Renal cortical epithelial cell (primary cell): ENCODE data around the gene MRPL41. TPM values are rescaled to one million over a fixed set of nuclear protein-coding genes. Genes with fewer than 3 reads are reported as not detected.
"Not testable (repeated sequence)": the region's sequence is repeated elsewhere in the genome, so short reads cannot be mapped to it uniquely, and the experiment has no call there.

Experiments used
- DNase-seq: peaks from one replicate; pipeline ENCODE4 v3.0.0-alpha.2; 2011; ENCODE audit warnings: low read depth
- total RNA-seq: library from RNA; depleted of rRNA; stranded (reverse); fragments of >200 nt; gene quantifications from 2 replicates; pipeline ENCODE4 v1.2.3, GENCODE V29; 2014

The MRPL41 gene
- total RNA-seq, 1 donor from 2014 or later: 18.1 TPM

DNA sequence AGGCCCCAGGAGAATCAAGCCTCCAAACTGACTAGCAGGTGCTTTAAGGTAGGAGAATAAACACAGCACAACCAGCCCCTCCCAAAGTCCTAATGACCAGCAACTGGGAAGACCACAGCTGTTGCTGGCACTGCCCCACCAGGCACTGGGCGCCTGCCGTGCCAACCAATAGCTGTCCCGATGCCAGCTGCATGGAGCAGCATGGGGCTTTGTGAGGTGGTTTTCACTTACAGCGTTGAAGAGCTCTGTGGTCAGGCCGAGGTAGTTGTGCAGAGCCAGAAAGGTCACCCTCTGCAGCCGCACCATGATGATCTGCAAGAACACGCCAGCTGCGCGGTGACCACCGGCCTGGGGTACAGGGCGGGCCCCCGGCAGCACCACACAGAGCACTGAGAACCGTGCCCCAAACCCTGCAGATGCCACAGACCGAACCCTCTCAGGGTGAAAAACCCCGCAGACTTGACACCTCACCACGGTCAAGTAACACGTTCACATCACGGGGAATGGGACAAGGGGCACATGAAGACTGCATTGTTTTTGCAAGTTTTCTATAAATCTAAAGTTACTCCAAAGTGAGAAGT lies 30.2 kb upstream of the MRPL41 start:
- no peak for DNase-seq

DNA sequence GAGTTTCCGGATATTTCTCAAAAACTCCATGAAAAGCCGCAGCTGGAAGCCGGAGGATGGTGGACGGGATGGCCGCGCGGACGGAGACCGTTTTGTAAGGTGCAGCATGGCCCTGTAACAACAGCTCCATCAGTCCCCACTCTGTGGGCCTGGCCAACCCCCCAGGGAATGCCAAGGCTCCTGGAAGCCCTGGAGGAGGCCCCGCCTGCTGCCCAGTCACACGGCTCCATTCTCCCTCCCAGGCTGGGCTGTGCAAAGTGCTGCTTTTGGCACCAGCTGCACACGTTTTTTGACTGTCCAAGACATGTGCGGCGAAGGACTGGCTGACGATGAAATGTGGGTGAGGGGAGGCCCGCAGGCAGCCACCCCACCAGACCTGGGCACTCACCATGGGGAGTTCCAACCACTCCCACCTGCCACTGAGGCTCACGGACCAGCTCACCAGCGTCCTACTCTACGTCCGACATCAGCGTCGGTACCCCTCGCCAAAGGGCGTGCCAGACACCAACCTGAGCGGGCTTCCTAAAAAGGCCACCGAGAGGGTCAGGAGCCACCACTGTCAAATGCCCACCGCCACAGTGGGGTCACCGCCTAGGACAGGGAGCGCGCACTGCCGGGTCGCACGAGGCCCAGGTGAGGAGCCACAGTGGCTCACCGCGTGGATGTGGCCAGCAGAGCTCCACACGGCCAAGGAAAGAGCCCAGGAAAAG lies 28.8 kb upstream of the MRPL41 start:
- DNase-seq: no peak

DNA sequence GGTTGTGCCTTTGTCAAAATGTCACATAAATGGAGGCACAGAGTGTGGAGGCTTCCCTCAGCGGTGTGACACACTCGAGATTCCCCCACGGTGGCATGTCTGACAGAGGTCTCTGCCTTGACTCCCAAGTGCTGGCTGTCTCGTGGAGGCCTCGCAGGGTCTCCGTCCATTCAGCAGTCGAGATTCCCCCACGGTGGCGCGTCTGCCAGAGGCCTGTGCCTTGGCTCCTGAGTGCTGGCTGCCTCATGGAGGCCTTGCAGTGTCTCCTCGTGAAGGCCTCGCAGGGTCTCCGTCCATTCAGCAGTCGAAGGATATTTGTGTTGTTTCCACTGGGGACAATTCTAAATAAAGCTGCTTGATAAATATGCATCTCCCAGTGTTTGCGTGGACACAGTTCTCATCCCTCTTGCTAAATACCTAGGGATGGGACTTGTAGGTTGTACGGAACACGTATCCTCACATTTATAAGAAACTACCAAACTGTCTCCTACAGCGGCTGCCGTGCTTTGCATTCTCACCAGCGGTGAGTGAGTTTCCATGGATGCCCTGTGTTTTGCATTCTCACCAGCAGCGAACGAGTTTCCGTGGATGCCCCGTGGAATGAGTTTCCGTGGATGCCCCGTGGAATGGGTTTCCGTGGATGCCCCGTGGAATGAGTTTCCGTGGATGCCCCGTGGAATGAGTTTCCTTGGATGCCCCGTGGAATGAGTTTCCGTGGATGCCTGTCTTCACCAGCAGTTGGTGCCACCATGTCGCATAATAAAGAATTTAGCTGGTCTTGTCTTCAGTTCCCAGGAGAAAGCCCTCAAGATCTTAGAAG lies 27.3 kb upstream of the MRPL41 start:
- no peak for DNase-seq

DNA sequence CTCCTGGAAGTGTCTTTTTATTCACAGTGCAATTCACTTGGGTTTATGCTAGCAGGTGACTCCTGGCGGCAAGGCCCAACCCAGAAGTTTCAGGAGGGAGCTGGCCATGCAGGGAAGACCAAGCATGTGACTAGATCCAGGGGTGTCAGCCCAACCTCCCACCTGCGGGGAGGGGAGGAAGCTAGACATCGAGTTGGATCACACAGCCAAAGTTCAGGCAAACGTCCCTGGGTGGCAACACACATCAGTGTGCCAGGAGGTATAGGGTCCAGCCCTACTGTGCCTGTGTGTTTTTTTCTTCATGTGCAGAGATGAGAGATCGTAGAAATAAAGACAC lies 26.7 kb upstream of the MRPL41 start:
- no peak for DNase-seq

DNA sequence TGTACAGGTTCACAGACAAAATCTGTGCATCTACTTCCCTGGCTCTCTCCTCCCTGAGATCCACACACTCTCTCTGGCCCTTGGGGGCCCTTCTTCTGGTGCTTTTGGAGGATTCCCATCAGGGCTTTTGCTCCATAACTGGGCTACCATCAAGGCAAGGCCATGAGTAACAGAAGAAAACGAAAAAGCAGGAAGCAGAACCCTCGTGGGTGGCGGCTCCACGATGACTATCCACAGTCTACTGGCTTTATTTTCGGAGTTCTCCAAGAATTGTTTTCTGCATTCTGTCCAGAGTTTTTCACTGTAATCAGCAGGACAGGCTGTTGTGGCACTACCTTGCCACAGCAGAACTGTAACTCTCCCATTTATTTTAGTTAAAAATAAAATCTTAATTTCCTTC lies 21.3 kb upstream of the MRPL41 start:
- no peak for DNase-seq

DNA sequence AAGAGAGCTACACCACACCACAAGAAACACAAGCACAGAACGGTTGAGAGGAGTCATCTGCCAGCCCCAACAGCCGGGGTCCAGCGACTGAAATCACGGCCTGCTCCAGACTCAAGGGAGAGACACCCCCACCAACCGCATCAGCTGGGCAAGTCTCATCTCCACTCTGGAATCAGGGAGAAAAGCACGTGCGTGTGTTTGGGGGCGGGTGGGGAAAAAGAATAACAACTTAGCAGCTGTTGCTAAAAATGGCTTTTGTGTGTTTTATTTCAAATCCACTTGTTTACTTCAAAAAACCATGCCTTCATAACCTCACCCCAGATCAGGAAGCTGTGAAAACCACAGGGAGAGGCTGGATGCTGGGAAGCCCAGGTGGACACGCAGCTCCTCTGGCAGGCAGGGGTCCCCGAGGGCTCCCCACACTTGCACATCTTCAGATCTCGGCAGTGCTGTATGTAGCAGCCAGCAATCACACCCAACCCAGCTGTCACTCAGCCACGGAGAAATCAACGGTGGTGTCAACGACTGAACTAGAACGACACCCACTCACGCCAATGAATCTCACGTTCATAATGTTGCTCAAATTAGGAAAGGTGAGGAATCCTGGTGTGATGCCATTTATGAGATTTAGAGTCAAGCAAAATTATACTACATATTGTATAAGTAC lies 20.4 kb upstream of the MRPL41 start:
- DNase-seq: no peak

DNA sequence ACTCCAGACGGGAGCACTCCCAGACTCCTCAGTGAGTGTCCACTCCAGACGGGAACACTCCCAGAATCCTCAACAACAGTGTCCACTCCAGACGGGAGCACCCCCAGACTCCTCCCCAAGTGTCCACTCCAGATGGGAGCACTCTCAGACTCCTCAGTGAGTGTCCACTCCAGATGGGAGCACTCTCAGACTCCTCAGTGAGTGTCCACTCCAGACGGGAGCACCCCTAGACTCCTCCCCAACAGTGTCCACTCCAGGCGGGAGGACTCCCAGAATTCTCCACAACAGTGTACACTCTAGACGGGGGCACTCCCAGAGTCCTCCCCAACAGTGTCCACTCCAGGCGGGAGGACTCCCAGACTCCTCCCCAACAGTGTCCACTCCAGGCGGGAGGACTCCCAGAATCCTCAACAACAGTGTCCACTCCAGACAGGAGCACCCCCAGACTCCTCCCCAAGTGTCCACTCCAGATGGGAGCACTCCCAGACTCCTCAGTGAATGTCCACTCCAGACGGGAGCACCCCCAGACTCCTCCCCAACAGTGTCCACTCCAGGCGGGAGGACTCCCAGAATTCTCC lies 18.7 kb upstream of the MRPL41 start:
- not testable (repeated sequence) for DNase-seq

DNA sequence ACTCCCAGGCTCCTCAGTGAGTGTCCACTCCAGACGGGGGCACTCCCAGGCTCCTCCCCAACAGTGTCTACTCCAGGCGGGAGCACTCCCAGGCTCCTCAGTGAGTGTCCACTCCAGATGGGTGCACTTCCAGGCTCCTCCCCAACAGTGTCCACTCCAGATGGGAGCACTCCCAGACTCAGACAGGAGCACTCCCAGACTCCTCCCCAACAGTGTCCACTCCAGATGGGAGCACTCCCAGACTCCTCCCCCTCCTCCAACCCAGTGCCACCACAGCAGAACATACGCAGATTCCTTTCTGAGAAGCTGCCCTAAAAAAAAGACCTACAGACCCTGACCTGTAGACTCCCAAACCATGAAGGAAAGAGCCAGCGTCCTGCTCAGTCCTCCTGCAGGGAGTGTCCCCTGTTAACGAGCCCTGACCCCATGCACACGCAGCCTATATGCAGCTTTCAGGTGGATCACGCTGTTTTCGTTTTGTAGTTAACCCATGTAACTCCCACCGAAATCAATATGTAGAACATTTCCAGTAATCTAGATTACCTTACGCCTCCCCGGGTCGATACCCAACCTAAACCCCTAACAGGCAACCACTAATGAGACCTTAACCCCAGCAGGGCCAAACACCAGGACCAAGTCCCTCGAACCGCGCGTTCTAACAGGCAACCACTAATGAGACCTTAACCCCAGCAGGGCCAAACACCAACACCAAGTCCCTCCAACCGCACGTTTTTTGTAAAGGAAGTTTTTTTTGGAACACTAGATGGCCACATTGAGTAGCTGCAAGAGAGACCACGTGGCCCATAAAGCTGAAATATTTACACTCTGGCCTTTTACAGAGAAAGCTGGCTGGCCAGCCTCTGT lies 17.2 kb upstream of the MRPL41 start:
- DNase-seq: peak; percentile 70

DNA sequence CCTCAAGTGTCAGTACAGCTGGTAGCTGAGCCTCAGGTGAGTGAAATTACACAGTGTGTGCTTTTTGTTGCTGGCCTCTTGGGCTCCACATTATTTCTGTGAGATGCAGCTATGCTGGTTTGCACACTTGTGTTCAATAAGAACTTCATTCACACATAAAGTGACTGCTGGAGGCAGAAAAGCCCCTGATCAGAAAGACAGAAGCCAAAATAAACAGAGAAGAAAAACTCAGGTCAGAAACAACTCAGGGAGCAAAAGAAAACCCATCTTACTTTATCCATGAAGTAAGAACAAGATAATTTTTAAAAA lies 16.6 kb upstream of the MRPL41 start:
- no peak for DNase-seq

DNA sequence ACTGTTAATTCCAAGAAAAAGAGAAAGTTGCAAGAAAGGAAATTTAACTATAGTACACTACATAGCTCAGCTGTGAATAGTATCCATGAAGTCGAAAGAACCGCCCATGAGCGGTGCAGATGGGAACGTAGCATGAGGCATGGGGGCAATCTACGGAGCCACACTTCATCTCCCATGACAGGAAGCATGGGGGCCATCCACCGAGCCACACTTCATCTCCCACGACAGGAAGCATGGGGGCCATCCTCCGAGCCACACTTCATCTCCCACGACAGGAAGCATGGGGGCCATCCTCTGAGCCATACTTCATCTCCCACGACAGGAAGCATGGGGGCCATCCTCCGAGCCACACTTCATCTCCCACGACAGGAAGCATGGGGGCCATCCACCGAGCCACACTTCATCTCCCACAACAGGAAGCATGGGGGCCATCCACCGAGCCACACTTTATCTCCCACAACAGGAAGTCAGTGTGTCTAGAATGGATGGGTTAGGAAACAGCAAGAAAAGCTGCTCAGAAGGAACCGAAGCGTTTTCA lies 15.0 kb upstream of the MRPL41 start:
- not testable (repeated sequence) for DNase-seq

DNA sequence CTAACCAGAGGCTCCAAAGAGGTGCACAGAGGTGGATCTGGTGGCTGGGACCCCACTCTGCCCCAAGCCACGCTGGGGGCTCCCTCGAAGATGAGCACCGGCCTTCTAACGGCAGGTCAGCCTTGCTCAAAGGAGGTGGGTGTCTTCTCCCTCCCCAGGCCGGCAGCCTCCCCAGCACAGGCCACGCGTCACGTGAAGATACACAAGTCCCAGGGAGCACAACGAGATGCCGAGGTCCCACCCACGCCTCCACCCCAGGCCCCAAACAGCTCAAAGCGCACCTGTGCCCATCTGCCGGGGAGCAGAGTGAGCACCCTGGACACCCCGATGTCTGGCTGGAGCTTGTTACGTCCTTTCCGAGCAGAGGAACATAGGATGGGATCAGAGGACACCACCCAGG lies 13.6 kb upstream of the MRPL41 start:
- no peak for DNase-seq

DNA sequence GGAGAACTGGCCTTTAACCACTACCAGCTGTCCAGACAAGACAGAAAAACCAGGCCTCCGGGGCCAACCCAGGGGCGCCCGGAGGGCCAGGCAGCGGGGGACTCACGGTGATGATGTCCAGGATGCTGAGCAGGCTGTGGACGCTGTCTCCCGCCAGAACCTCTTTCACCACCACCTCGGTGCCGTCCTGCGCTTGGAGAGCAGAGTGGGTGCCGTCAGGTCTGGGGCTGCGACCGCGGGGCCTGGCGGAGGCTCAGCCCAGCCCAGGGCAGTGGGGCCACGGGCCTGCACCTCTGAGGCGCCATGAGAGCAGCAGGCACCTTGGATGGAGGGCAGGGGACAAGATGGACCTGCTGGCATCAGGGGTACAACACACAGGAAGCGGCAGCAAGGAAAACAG lies 11.1 kb upstream of the MRPL41 start:
- no peak for DNase-seq

DNA sequence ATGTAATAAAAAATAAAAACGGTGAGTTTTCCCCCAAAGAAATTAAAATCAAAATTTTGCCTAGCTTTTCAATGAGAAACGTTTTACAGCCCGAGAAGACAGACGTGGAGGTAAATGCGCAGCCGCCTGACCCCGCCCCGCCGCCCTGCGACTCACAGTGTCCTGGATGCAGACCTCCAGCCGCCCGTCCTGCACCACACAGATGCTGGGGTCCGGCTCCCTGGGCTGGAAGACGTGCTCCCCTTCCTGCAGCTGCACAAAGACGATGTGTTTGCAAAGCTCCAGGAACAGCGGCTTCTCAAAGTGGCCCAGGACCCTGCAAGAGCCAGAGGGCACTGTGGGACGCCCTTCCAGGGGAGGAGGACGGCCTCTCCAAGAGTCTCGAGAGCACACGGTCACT lies 9.2 kb upstream of the MRPL41 start:
- no peak for DNase-seq

DNA sequence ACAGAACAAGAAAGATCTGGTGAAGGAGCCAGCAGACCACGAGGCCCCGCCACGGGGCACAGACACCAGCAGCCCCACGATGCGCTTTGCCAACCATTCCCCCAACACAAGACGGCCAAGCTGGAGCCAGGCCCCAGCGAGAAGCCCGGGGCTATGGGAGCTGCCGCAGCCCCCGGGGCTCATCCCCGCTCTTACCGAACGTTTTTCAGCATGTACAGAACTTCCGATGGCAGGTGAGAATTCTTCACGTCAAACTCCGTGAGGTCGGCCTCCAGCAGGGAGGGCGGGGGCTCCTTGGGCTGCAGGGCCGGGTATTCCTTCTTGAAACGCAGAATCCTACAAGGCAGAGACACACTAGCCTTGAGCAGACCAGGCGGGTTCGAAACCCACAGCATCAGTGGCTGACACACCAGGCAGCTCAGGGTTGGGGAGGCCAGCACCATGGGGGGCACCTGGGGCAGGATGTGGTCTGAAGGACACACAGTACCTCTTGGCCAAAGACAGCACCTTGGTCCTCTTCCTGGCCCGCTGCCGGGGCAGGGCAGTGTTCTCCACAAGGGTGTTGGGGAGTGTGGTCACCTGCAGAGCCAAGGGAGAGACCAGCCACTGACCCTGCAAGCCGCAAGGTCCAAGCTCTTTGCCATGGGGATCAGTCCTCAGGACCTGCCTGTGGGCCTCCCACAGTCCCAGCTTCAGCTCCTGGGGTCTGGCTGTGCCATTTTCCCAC lies 8.3 kb upstream of the MRPL41 start:
- DNase-seq: no peak

DNA sequence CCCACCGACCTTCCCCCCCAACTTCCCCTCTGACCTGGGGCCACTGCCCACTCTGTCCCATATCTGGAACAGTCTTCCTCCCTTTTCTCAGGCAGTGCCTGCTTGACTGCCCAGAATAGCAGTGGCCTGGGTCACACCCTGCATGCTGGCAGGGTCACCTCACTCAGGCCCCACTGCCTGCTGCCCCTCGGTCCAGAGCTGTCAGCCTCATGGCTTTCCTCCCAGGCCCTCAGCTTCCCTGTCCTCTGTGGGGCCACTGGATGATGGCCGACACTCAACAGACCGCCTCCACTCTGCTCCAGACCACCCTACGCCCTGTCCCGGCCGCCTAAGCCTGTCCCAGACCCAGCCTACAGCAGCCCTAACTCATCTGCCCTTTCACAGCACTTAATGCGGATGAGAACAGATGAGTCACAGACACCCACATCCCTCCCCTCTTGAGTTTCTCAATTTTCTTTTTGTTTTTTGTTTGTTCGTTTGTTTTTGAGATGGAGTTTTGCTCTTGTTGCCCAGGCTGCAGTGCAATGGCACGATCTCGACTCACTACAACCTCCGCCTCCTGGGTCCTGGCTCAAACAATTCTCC lies 7.4 kb upstream of the MRPL41 start:
- DNase-seq: no peak

DNA sequence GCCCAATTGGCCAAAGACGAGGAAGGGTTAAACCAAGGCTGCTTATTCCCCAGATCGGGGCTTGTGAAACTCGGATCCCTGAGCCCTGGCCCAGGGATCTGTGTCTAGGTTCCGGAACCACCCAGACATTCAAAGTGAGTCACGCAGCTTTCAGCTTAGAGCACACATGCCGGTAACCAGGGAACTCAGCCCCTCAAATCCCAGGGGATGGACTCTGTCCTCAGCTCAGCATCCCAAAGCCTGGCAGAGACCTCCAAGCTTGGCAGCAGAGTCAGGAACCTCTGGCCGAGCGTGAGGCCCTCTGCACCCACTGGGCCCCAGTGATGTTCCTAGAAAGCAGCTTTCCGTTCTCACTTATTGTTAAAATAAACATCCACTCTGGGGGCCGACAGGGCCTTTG lies 6.6 kb upstream of the MRPL41 start:
- DNase-seq: no peak

DNA sequence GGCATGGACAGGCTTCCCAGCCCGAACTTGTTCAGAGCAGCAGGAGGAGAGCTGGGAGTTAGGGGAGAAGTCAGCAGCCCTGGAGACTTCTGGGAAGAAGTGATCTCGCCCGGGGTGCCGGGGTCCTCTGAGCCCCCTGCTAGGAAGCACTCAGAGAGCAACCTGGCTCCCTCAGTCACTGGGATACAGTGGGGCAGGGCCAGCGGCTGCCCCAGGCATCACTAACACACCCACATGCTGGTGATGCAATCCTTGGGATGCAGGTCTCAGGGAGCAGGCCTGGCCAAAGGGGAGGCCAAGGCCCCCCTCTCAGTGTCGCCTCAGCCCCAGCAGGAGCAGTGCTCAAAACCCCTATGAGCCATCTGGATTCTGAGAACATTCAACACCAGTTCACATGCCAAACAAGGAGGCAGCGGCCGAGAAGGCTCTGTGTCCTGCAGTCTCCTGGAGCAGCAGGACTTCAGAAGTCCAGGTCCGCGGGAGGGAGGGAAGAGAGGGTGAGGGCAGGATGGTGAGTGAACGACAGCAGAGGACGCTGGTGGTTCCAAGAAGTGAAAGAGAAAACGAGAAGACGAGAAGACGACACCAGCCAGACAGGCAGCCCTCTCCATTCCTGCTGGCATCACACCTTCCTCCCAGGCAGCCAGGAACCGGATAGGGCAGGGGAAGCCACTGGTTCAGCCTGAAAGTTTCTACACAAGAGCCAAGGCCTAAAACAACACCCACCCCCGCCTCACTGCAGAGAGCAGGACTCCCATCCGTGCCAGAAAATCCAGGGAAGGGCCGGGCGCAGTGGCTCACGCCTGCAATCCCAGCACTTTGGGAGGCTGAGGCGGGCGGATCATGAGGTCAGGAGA lies 3.8 kb upstream of the MRPL41 start:
- DNase-seq: no peak

DNA sequence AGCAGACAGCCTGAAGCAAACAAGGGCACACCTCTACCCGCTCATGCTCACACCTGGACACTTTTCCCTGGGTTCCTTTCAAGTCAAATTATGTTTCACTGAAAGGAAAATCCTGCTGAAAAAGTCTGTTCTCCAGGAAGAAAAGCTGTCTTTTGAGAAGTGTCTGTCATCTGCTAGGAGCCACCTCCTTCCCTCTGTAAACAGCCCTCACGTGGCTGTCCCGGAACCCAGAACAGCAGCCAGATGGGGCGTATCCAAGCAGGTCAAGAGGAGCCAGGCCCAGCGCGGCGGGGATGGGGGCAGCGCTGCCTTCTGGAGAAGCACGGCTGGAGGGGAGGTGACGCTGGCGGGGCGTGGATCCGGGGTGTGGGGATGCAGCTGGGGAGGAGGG lies 1.5 kb upstream of the MRPL41 start, which contains the start of gene PNPLA7:
TSS of gene PNPLA7 (minus strand) at position 172 of the 391 bp plus-strand sequence. CDS start 205 bp downstream, outside the sequence.
- peak; percentile 73 for DNase-seq

DNA sequence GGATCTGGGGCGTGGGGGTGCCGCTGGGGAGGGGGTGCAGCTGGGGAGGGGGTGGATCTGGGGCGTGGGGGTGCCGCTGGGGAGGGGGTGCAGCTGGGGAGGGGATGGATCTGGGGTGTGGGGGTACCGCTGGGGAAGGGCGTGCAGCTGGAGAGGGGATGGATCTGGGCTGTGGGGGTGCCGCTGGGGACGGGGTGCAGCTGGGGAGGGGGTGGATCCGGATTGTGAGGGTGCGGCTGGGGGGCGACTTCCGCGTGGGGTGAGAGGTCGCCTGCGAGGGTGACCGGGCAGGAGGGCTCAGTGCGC lies 768 bp upstream of the MRPL41 start:
- DNase-seq: not testable (repeated sequence)
